Spleen (tissue), 11 donors: ENCODE data around the gene RAPGEF3. TPM values are rescaled to one million over a fixed set of nuclear protein-coding genes. Genes with fewer than 3 reads are reported as not detected.

Experiments used
- DNase-seq: peaks from one replicate; pipeline ENCODE4 v3.0.0-alpha.2; 2020
- H3K27ac ChIP-seq, 8 donors: fragments of 200-600 bp; sonication (generic) in 7 of 8; 1 replicate in 4 of 8; 2 replicates in 4 of 8; pipeline versions ENCODE4 v1.5.0 to v1.8.0; 2016 to 2021; ENCODE audit warnings: inconsistent platforms in 4 of 8, mild to moderate bottlenecking in 4 of 8, moderate library complexity in 1 of 8
- H3K27me3 ChIP-seq, 7 donors: fragments of 200-600 bp; sonication (generic) in 6 of 7; replicated peaks in 1 of 7; 1 replicate in 4 of 7; 2 replicates in 3 of 7; pipeline versions ENCODE4 v1.5.0 to v1.8.0; 2016 to 2021; ENCODE audit warnings: inconsistent platforms in 3 of 7, mild to moderate bottlenecking in 1 of 7
- H3K36me3 ChIP-seq, 6 donors: fragments of 200-600 bp; sonication (generic) in 5 of 6; 1 replicate in 4 of 6; 2 replicates in 2 of 6; pipeline versions ENCODE4 v1.5.0 to v1.8.0; 2016 to 2021; ENCODE audit warnings: inconsistent platforms in 2 of 6
- H3K4me1 ChIP-seq, 6 donors: fragments of 200-600 bp; sonication (generic) in 5 of 6; 1 replicate in 3 of 6; 2 replicates in 3 of 6; pipeline versions ENCODE4 v1.5.0 to v1.8.0; 2016 to 2021; ENCODE audit warnings: inconsistent platforms in 3 of 6
- H3K4me3 ChIP-seq, 8 donors: fragments of 200-600 bp; sonication (generic) in 7 of 8; 1 replicate in 4 of 8; 2 replicates in 4 of 8; pipeline versions ENCODE4 v1.5.0 to v1.8.0; 2016 to 2021; ENCODE audit warnings: inconsistent platforms in 4 of 8, mild to moderate bottlenecking in 4 of 8, moderate library complexity in 2 of 8
- H3K9me3 ChIP-seq, 8 donors: fragments of 200-600 bp; sonication (generic) in 7 of 8; 1 replicate in 4 of 8; 2 replicates in 4 of 8; pipeline versions ENCODE4 v1.5.0 to v1.8.0; 2016 to 2021; ENCODE audit warnings: inconsistent platforms in 4 of 8
- CTCF ChIP-seq, 11 experiments: fragments of 200-600 bp in 7 of 11; fragments of 450-650 bp in 4 of 11; sonication (generic) in 4 of 11; IDR thresholded peaks in 8 of 11; conservative IDR thresholded peaks in 3 of 11; 1 replicate in 7 of 11; 2 replicates in 4 of 11; pipeline versions ENCODE4 v1.4.0 to v1.8.0; 2016 to 2021; ENCODE audit warnings: antibody characterized with exemption in 11 of 11, inconsistent platforms in 4 of 11, mild to moderate bottlenecking in 1 of 11
- POLR2A ChIP-seq, 3 donors: fragments of 450-650 bp; IDR thresholded peaks; one replicate each; pipeline ENCODE4 v1.5.1; 2017; ENCODE audit warnings: antibody characterized with exemption in 3 of 3, mild to moderate bottlenecking in 1 of 3
- POLR2AphosphoS5 ChIP-seq, 3 donors: sonication (generic); formaldehyde crosslinking; IDR thresholded peaks; one replicate each; pipeline ENCODE4 v1.5.1; 2017; ENCODE audit warnings: antibody characterized with exemption in 3 of 3
- WGBS, 5 donors: extraction: QIAGEN DNeasy Blood & Tissue Kit in 3 of 5; methylation state at CpG; one replicate each; pipeline versions ENCODE4 v1.1.5 to v1.1.7; 2013 to 2018; 5-methylcytosine and 5-hydroxymethylcytosine counted together
- intact Hi-C: fragments of 100-400 bp; cut with DNase I; formaldehyde crosslinking; loops from one replicate; pipeline ENCODE4 v1.15.0; 2023; ENCODE audit warnings: low total_unique reads
- polyA plus RNA-seq, 3 donors: library from polyadenylated mRNA; stranded (reverse); fragments of 200-250 nt; gene quantifications; one replicate each; pipeline ENCODE4 v1.2.1, GENCODE V29; 2013
- total RNA-seq, 7 donors: library from RNA; depleted of rRNA in 3 of 7; stranded (reverse); fragments of >200 nt in 3 of 7; fragmentation: NEBNext Ultra II Directional in 4 of 7; extraction: Animal tissue kit (Norgen Biotek cat#: 25700) in 4 of 7; gene quantifications; one replicate each; pipeline versions ENCODE4 v1.1.0 to v1.2.1, GENCODE V29; 2016 to 2021
- donor health status: healthy with polysubstance abuse.
- donor health status: DM: no; HTN: no; CAD: no; lungs with moderate emphysema.
- donor health status: DM: no; HTN: no; CAD: no.
- donor health status: Bipolar disorder and iron deficiency.
- donor health status: healthy.
- donor health status: DM: no; HTN: no; CAD: no.
- donor health status: DM: yes; HTN: yes; CAD: no.

The RAPGEF3 gene
- total and polyA plus RNA-seq, 10 donors = 21.4 to 116 (median 58.7) TPM

GRCh38 chr12:47715877-47716548 lies 42.7 kb downstream of the RAPGEF3 start:
- Histone ChIP-seq H3K27ac (peak overlapping the region in 1 of 8 donors; percentile 9), H3K36me3 (peaks cover 0 to 25% (median 2%) of the 10 kb centered on the region in 6 donors), H3K27me3 (no peaks in the 10 kb centered on the region), H3K4me3 (no peak overlapping the region), H3K4me1 (peaks cover 20 to 56% (median 30%) of the 10 kb centered on the region in 6 donors), H3K9me3 (no peaks in the 10 kb centered on the region)
- WGBS, 5 donors = 87 to 95% (median 91%) methylated on average over 11 to 13 of the region's 13 CpGs
- intact Hi-C loops = loop anchor here (5.0 to 10.0 kb wide), 3 partner anchors 51 to 449 kb away; no protein-coding TSS in a partner anchor
- TF ChIP-seq CTCF (IDR thresholded peaks at IDR 0.05 in 8 of 11, conservative IDR thresholded peaks at IDR 0.05 in 3 of 11) (no peak), POLR2A (IDR thresholded peaks at IDR 0.05) (no peak), POLR2AphosphoS5 (IDR thresholded peaks at IDR 0.05) (no peak)
- no peak for DNase-seq

GRCh38 chr12:47715393-47715876 lies 43.2 kb downstream of the RAPGEF3 start:
- intact Hi-C loops = loop anchor here (5.0 to 10.0 kb wide), 3 partner anchors 52 to 449 kb away; no protein-coding TSS in a partner anchor
- Histone ChIP-seq H3K4me3 (no peak overlapping the region), H3K27me3 (no peaks in the 10 kb centered on the region), H3K36me3 (peaks cover 0 to 19% (median under 1%) of the 10 kb centered on the region in 6 donors), H3K9me3 (no peaks in the 10 kb centered on the region), H3K27ac (peak overlapping the region in 1 of 8 donors; percentile 9), H3K4me1 (peaks cover 20 to 59% (median 32%) of the 10 kb centered on the region in 6 donors)
- TF ChIP-seq CTCF (IDR thresholded peaks at IDR 0.05 in 8 of 11, conservative IDR thresholded peaks at IDR 0.05 in 3 of 11) = peak in 10 of 11 experiments; percentile 64 to 89 (median 82)
- no peak for TF ChIP-seq POLR2AphosphoS5 (IDR thresholded peaks at IDR 0.05)
- WGBS, 5 donors = 24 to 32% (median 26%) methylated on average over 10 of the region's 10 CpGs
- peak; percentile 90 for DNase-seq

GRCh38 chr12:47714826-47715386 lies 43.8 kb downstream of the RAPGEF3 start:
- TF ChIP-seq CTCF (IDR thresholded peaks at IDR 0.05 in 8 of 11, conservative IDR thresholded peaks at IDR 0.05 in 3 of 11) (no peak), POLR2AphosphoS5 (IDR thresholded peaks at IDR 0.05) (no peak), POLR2A (IDR thresholded peaks at IDR 0.05) (no peak)
- Histone ChIP-seq H3K27ac (peak overlapping the region in 2 of 8 donors; percentile 9 to 27), H3K4me1 (peaks cover 20 to 64% (median 37%) of the 10 kb centered on the region in 6 donors), H3K9me3 (no peaks in the 10 kb centered on the region), H3K27me3 (no peaks in the 10 kb centered on the region), H3K4me3 (no peak overlapping the region), H3K36me3 (peaks cover 0 to 16% (median 0%) of the 10 kb centered on the region in 6 donors)
- WGBS, 5 donors = 39 to 52% (median 44%) methylated on average over 5 of the region's 5 CpGs
- intact Hi-C loops = loop anchor here (5.0 to 10.0 kb wide), 3 partner anchors 52 to 450 kb away; no protein-coding TSS in a partner anchor
- DNase-seq = no peak

- intact Hi-C loops = loop anchor here (10.0 kb wide), 1 partner anchor 453 kb away; no protein-coding TSS in a partner anchor
- 89 to 96% (median 90%) methylated on average over 6 of the region's 6 CpGs for WGBS, 5 donors
- no peaks in the 10 kb centered on the region for H3K27me3 ChIP-seq
- H3K27ac ChIP-seq = no peak overlapping the region
- H3K9me3 ChIP-seq = no peaks in the 10 kb centered on the region
- no peak for DNase-seq
- H3K36me3 ChIP-seq = peaks cover 0 to 7% (median 0%) of the 10 kb centered on the region in 6 donors
- TF ChIP-seq POLR2A (IDR thresholded peaks at IDR 0.05) (no peak), CTCF (IDR thresholded peaks at IDR 0.05 in 8 of 11, conservative IDR thresholded peaks at IDR 0.05 in 3 of 11) (no peak), POLR2AphosphoS5 (IDR thresholded peaks at IDR 0.05) (no peak)
- H3K4me3 ChIP-seq = no peak overlapping the region
- H3K4me1 ChIP-seq = peaks cover 21 to 76% (median 52%) of the 10 kb centered on the region in 6 donors
These were observed 46.5 kb downstream of the RAPGEF3 start for GRCh38 chr12:47712171-47712570.
